HG03460 (cell line): ENCODE results near the gene RAB25.
"Not testable (repeated sequence)": the region's sequence is repeated elsewhere in the genome, so short reads cannot be mapped to it uniquely, and the experiment has no call there.

Experiments used
- ATAC-seq: cut with Tn5 transposase; IDR thresholded peaks from one replicate; pipeline ENCODE4 v1.9.1; 2021; ENCODE audit not compliant: unreplicated experiment

Gene RAB25

DNA sequence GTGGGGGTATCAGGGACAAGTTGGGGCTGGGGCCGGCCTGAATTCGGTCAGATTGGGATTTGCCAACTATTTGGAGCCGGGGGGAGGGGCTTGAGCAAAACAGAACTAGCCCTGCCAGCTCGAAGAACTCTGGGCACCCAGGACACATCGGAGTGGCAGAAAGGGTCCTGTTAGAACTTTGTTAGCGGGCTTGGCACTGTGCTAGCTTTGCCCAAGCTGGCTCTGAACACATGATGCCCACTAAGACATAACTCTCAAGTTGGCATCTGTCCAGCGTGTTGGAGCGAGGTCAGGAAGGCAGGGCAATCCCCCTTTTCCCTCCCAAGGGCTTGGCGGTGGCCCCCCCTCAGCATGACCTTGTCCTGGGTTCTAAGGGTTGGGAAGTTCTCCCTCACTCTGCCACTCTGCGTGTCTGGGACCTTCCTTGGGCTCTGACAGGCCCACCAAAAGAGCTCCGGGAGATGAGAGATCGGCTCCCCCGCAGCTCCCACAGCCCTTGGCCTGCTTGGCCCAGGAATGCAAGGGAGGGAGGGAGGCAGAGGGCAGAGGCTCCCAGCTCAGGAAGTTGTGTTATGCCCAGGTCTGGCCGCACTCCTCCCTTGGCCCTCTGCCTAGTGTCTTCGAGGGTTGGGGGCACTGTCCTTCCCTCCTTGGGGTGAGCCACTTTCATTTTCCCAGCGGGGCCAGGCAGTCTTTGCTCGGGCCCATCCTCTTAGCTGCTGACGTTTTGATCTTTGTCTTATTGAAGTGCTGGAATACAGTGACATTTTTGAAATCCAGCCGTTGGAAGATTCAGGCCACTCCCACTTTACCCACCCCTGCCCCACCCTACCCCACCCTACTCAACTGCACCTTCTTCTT is 54.8 kb downstream of the RAB25 start:
- ATAC-seq = no peak

DNA sequence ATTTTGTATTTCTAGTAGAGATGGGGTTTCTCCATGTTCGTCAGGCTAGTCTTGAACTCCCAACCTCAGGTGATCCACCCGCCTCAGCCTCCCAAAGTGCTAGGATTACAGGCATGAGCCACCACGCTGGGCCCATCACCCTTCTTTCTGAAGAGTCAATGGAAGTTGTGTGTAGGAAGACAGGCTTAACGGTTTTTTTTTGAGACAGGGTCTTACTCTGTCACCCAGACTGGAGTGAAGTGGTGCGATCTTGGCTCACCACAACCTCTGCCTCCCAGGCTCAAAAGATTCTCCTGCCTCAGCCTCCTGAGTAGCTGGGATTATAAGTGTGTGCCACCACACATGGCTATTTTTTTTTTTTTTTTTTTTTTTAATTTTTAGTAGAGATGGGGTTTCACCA is 55.8 kb downstream of the RAB25 start:
- ATAC-seq = not testable (repeated sequence)

DNA sequence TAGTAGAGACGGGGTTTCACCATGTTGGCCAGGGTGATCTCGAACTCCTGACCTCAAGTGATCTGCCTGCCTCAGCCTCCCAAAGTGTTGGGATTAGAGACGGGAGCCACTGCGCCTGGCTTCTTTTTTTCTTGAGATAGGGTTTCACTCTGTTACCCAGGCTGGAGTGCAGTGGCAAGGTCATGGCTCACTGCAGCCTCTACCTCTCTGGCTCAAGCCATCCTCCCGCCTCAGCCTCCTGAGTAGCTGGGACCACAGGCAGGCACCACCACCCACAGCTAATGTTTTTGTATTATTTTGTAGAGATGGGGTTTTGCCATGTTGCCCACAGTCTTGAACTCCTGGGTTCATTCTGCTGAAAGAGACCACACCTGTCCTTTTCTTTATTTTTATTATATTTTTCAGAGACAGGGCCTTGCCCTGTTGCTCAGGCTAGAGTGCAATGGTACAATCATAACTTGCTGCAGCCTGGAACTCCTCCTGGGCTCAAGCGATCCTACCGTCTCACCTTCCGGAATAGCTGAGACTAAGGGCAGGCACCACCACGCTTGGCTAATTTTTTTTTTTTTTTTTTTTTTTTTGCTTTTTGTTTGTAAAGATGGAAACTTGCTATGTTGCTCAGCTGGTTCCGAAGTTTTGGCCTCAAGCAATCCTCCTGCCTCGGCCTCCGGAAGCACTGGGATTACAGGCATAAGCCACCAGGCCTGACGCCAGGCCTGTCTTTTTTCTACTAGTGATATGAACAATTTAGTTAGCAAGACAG is 56.6 kb downstream of the RAB25 start:
- no peak for ATAC-seq

DNA sequence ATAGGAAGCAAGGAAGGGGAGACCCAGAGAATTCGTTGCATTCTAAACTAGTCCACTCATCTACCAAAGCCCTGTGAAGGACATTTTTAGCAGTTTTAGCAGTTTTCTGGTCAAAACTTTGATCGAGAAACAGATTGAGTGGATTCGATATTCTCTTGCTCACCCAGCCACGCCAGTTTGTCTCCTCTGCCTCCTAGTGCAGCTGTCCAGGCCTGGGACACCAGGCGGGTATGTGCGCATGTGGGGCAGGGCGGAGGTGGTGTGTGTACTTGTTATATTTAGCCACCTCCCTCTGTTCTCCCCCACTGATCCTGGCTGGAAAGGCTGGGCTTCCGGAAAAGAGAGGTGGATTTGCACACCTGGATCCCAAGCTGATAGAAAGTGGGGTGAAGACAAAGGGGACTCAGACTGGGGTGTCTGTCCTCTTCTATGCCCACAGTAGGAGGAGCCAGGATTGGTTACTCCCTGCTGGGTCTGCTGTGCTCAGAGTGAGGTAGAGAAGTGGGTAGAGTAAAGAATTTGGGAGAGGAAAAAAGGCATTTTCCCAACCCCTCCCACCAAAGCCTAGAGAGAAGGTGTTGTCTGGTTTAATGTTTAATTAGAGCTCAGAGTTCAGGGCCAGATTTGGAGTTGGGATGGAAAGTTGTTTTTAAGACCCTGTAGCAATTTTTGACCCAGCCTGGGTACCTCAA is 57.4 kb downstream of the RAB25 start:
- no peak for ATAC-seq

DNA sequence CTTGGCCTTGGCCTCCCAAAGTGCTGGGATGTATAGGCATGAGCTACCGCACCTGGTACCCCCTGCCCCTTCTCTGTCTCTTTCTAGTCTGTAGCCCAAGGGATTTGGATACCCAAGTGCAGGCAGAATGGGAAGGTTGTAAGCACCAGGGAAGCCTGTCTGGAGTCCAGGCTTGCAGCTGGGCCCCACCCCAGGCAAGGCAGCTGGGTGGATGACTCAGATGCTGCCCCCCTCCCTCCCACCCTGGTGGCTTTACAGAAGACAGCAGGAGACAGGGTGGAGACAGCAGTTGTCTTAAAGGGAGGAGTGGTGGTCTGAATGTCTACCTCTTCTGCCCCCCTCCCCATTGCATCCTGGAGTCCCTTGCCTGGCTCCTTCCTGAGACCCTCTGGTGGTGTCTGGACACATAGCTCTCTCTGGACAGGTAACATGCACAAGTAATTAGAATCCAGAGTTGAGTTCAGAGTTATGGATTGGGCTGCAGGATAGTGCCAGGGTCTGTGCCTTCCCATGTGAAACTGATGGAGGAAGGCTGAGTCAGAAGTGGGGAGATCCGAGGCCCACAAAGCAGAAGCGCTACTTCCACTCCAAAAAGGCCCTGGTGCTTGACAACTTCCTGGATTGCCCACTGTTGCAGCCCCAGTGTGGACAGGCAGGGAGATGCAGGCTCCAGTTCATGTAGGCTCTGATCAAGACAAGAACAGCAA is 58.7 kb downstream of the RAB25 start:
- no peak for ATAC-seq
